ENCODE measurements around the gene ATL1.

DNA sequence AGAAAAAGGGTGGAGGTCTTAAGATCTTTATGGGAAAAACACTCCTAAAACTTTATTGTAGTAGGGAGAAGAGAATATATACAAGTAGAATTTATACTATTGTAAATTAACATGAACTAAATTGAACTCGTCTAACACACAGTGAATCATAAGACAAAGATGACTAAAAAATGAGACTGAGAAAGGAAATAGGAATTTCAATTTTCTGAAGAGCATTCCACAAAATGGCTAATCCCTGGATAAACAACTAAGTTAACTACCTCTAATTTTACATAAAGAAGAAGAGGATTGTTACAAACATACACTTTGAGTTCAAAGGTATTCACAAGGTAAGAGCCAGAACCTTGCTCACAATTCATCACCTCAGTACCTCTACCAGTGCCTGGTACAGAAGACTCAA lies 29.6 kb upstream of the ATL1 start:
- no peak for TF ChIP-seq EZH2 (IDR thresholded peaks at IDR 0.05; ENCODE audit: low read depth, unreplicated experiment)
- TF ChIP-seq CTCF (conservative IDR thresholded peaks at IDR 0.05; ENCODE audit: low read depth in 2 of 2): no peak
- TF ChIP-seq POLR2AphosphoS5 (IDR thresholded peaks at IDR 0.05; ENCODE audit: low read depth): no peak
- TF ChIP-seq JUNB (IDR thresholded peaks at IDR 0.05; ENCODE audit: unreplicated experiment): no peak
- TF ChIP-seq, protein P1, sequence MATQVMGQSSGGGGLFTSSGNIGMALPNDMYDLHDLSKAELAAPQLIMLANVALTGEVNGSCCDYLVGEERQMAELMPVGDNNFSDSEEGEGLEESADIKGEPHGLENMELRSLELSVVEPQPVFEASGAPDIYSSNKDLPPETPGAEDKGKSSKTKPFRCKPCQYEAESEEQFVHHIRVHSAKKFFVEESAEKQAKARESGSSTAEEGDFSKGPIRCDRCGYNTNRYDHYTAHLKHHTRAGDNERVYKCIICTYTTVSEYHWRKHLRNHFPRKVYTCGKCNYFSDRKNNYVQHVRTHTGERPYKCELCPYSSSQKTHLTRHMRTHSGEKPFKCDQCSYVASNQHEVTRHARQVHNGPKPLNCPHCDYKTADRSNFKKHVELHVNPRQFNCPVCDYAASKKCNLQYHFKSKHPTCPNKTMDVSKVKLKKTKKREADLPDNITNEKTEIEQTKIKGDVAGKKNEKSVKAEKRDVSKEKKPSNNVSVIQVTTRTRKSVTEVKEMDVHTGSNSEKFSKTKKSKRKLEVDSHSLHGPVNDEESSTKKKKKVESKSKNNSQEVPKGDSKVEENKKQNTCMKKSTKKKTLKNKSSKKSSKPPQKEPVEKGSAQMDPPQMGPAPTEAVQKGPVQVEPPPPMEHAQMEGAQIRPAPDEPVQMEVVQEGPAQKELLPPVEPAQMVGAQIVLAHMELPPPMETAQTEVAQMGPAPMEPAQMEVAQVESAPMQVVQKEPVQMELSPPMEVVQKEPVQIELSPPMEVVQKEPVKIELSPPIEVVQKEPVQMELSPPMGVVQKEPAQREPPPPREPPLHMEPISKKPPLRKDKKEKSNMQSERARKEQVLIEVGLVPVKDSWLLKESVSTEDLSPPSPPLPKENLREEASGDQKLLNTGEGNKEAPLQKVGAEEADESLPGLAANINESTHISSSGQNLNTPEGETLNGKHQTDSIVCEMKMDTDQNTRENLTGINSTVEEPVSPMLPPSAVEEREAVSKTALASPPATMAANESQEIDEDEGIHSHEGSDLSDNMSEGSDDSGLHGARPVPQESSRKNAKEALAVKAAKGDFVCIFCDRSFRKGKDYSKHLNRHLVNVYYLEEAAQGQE (IDR thresholded peaks at IDR 0.05; ENCODE audit: unreplicated experiment): no peak
- TF ChIP-seq, protein P2, sequence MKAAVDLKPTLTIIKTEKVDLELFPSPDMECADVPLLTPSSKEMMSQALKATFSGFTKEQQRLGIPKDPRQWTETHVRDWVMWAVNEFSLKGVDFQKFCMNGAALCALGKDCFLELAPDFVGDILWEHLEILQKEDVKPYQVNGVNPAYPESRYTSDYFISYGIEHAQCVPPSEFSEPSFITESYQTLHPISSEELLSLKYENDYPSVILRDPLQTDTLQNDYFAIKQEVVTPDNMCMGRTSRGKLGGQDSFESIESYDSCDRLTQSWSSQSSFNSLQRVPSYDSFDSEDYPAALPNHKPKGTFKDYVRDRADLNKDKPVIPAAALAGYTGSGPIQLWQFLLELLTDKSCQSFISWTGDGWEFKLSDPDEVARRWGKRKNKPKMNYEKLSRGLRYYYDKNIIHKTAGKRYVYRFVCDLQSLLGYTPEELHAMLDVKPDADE (IDR thresholded peaks at IDR 0.05): no peak
- TF ChIP-seq CREB1 (CRISPR knock-in tag; IDR thresholded peaks at IDR 0.05; ENCODE audit: low read depth): no peak
- TF ChIP-seq EZH2phosphoT487 (IDR thresholded peaks at IDR 0.05; ENCODE audit: unreplicated experiment): no peak

All from GM23338 (cell line).